ENCODE measurements around the gene TTLL12.

GRCh38 chr22:43202756-43203410 is 15.9 kb upstream of the TTLL12 start:
- TF ChIP-seq CTCF (IDR thresholded peaks at IDR 0.05) = no peak
- no peak for TF ChIP-seq POLR2A (IDR thresholded peaks at IDR 0.05)

Measured in lower leg skin (tissue), 3 donors.